T-helper 17 cell (primary cell): ENCODE data around the gene MRPL57. TPM values are rescaled to one million over a fixed set of nuclear protein-coding genes. Genes with fewer than 3 reads are reported as not detected.
"Not testable (repeated sequence)": the region's sequence is repeated elsewhere in the genome, so short reads cannot be mapped to it uniquely, and the experiment has no call there.

Experiments used
- ATAC-seq: fragments of 150-1000 bp; cut with Tn5 transposase; 2 replicates; pipeline ENCODE4 v1.10.0; 2021; ENCODE audit warnings: mild to moderate bottlenecking, moderate library complexity
- DNase-seq, 3 donors: peaks; one replicate each; pipeline versions ENCODE4 v3.0.0 to v3.0.0-alpha.2; 2020 to 2021
- H3K9me3 ChIP-seq: one replicate; pipeline ENCODE4 v1.7.0; 2013; ENCODE audit warnings: low read length, mild to moderate bottlenecking; ENCODE audit not compliant: control insufficient read depth, poor library complexity, severe bottlenecking
- H3K27ac Mint-ChIP-seq: one replicate; pipeline ENCODE4 v1.8.0; 2022; ENCODE audit warnings: mild to moderate bottlenecking, moderate library complexity, mixed read lengths
- H3K27me3 Mint-ChIP-seq: one replicate; pipeline ENCODE4 v1.8.0; 2022; ENCODE audit warnings: mixed read lengths
- H3K36me3 Mint-ChIP-seq: one replicate; pipeline ENCODE4 v1.8.0; 2022; ENCODE audit warnings: low read depth, mixed read lengths
- H3K4me1 Mint-ChIP-seq: one replicate; pipeline ENCODE4 v1.8.0; 2022; ENCODE audit warnings: mild to moderate bottlenecking, mixed read lengths
- H3K4me3 Mint-ChIP-seq: one replicate; pipeline ENCODE4 v1.8.0; 2022; ENCODE audit warnings: mild to moderate bottlenecking, moderate library complexity, mixed read lengths
- total RNA-seq, 4 donors: library from RNA in 2 of 4; stranded (reverse) in 2 of 4; gene quantifications; one replicate each; pipeline ENCODE4 v1.2.3 and lab custom pipeline; 2022 to 2026

Gene MRPL57
- total RNA-seq, 2 donors from 2014 or later = 7.8 to 9.3 TPM

GRCh38 chr13:21152251-21152899 is 24.1 kb upstream of the MRPL57 start:
- no peak overlapping the region for H3K27ac Mint-ChIP-seq
- no peaks in the 10 kb centered on the region for H3K9me3 ChIP-seq
- no peak overlapping the region for H3K4me3 Mint-ChIP-seq
- DNase-seq (no peak), ATAC-seq (no peak)
- H3K36me3 Mint-ChIP-seq = peaks cover 6% of the 10 kb centered on the region
- peaks cover 8% of the 10 kb centered on the region for H3K4me1 Mint-ChIP-seq
- no peaks in the 10 kb centered on the region for H3K27me3 Mint-ChIP-seq

- Mint-ChIP-seq H3K27ac (no peak overlapping the region), H3K4me3 (no peak overlapping the region), H3K27me3 (no peaks in the 10 kb centered on the region), H3K36me3 (no peaks in the 10 kb centered on the region), H3K4me1 (no peaks in the 10 kb centered on the region)
- DNase-seq = no peak
- ATAC-seq = no peak
- H3K9me3 ChIP-seq = no peaks in the 10 kb centered on the region
These were observed 11.8 kb upstream of the MRPL57 start for GRCh38 chr13:21164631-21165030.

DNA sequence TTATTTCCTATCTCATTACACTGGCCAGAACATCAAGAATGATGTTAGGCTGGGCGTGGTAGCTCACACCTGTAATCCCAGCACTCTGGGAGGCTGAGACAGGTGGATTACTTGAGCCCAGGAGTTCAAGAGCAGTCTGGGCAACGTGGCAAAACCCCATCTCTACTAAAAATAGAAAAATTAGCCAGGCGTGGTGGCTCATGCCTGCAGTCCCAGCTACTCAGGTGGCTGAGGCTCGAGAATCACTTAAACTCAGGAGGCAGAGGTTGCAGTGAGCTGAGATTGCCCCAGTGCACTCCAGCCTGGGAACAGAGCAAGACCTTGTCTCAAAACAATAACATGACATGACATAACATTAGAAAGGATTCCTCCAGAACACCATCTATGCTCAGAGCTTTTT is 10.9 kb upstream of the MRPL57 start:
- not testable (repeated sequence) for H3K27ac Mint-ChIP-seq, H3K36me3 Mint-ChIP-seq, H3K4me3 Mint-ChIP-seq, H3K4me1 Mint-ChIP-seq, H3K9me3 ChIP-seq, H3K27me3 Mint-ChIP-seq, ATAC-seq, DNase-seq

DNA sequence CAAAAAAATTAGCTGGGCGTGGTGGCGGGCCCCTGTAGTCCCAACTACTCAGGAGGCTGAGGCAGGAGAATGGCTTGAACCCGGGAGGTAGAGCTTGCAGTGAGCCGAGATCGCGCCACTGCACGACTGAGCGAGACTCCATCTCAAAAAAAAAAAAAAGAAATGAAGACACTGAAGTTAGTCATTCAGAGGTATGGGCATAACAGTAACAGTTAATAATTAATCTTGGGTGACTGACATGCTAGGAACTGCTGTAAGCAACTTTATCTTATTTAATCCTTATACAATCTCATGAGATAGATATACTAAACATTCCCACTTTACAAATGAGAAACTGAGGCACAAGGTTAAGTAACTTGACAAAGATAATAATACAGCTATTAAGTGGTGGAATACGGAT is 5.0 kb upstream of the MRPL57 start:
- H3K27ac Mint-ChIP-seq = no peak overlapping the region
- H3K9me3 ChIP-seq = no peaks in the 10 kb centered on the region
- H3K36me3 Mint-ChIP-seq = no peaks in the 10 kb centered on the region
- ATAC-seq = no peak
- H3K27me3 Mint-ChIP-seq = no peaks in the 10 kb centered on the region
- no peak for DNase-seq
- H3K4me3 Mint-ChIP-seq = no peak overlapping the region
- H3K4me1 Mint-ChIP-seq = peaks cover 2% of the 10 kb centered on the region

- H3K4me1 Mint-ChIP-seq, ATAC-seq, H3K27ac Mint-ChIP-seq, H3K36me3 Mint-ChIP-seq, H3K9me3 ChIP-seq, H3K27me3 Mint-ChIP-seq, H3K4me3 Mint-ChIP-seq, DNase-seq: not testable (repeated sequence)
These were observed 2.7 kb upstream of the MRPL57 start for GRCh38 chr13:21173767-21174166.

GRCh38 chr13:21175656-21176214 is 723 bp upstream of the MRPL57 start:
- DNase-seq = no peak
- H3K4me3 Mint-ChIP-seq = peak overlapping the region; percentile 99
- H3K27me3 Mint-ChIP-seq = no peaks in the 10 kb centered on the region
- no peaks in the 10 kb centered on the region for H3K36me3 Mint-ChIP-seq
- peaks cover 8% of the 10 kb centered on the region for H3K4me1 Mint-ChIP-seq
- H3K9me3 ChIP-seq = no peaks in the 10 kb centered on the region
- peak overlapping the region; percentile 96 for H3K27ac Mint-ChIP-seq
- no peak for ATAC-seq

- no peaks in the 10 kb centered on the region for H3K27me3 Mint-ChIP-seq
- DNase-seq (peak in 1 of 3 donors; percentile 16), ATAC-seq (peak; percentile 46)
- H3K4me1 Mint-ChIP-seq = peaks cover 10% of the 10 kb centered on the region
- H3K27ac Mint-ChIP-seq = peak overlapping the region; percentile 96
- H3K4me3 Mint-ChIP-seq = peak overlapping the region; percentile 99
- no peaks in the 10 kb centered on the region for H3K36me3 Mint-ChIP-seq
- no peaks in the 10 kb centered on the region for H3K9me3 ChIP-seq
These were observed 475 bp downstream of the MRPL57 start for GRCh38 chr13:21176982-21177284.

- DNase-seq = no peak
These were observed 5.2 kb downstream of the MRPL57 start for GRCh38 chr13:21181671-21182070.

GRCh38 chr13:21186410-21186809 is 10.0 kb downstream of the MRPL57 start:
- not testable (repeated sequence) for H3K9me3 ChIP-seq, H3K27ac Mint-ChIP-seq, DNase-seq, ATAC-seq, H3K36me3 Mint-ChIP-seq, H3K4me3 Mint-ChIP-seq, H3K27me3 Mint-ChIP-seq, H3K4me1 Mint-ChIP-seq

More at GRCh38 chr13:21181671-21182070, 5.2 kb downstream of the MRPL57 start:
- H3K9me3 ChIP-seq = no peaks in the 10 kb centered on the region
- Mint-ChIP-seq H3K36me3 (no peaks in the 10 kb centered on the region), H3K27me3 (no peaks in the 10 kb centered on the region), H3K27ac (no peak overlapping the region), H3K4me3 (no peak overlapping the region), H3K4me1 (peaks cover 9% of the 10 kb centered on the region)
- ATAC-seq = no peak

DNA sequence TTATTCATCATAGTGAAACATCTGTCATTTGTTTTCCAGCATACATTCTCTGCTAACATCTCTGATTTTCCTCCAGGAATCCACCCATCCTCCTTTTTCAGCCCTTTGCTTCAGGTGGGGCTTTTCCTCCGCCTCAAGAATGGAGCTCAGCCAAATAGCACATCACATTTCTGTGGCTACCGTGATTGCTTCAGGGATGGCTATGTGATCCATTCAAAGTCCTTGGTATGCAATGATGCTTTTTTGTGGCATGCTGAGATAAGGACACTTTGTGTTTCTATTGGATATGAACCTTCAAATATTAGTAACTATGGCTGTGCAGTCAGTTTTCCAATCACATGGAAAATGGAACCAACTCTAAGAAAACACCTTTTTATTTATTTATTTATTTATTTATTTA is 18.3 kb downstream of the MRPL57 start:
- not testable (repeated sequence) for H3K4me1 Mint-ChIP-seq, ATAC-seq, H3K9me3 ChIP-seq, H3K27ac Mint-ChIP-seq, DNase-seq, H3K4me3 Mint-ChIP-seq, H3K36me3 Mint-ChIP-seq
- peaks cover 19% of the 10 kb centered on the region for H3K27me3 Mint-ChIP-seq

DNA sequence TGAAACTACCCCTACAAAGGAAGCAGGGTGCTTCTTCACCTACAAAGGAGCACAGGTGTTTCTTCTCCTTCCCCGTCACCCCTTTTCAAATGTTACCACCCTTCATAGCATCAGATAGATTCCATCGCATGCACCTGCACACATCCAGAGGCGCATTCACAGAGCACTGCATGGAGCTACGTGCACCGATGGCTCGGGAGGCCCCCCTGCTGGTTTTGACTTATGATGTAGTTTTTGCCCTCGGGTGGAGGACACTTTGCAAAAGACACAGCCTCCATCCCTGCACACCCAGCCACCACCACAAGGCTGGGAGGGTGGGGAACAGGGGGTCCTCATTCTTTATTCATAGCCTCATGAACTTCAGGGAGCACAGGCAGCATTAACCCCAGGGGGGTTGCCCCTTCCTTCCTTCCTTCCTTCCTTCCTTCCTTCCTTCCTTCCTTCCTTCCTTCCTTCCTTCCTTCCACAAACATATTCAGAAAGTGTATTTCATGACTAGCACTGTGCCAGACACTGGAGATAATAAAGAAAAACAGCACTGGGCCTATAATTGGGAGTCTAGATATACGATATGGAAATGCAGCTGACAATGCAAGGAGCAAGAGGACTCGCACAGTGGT is 21.3 kb downstream of the MRPL57 start:
- not testable (repeated sequence) for DNase-seq, H3K27ac Mint-ChIP-seq, H3K36me3 Mint-ChIP-seq, ATAC-seq, H3K9me3 ChIP-seq, H3K4me3 Mint-ChIP-seq, H3K4me1 Mint-ChIP-seq
- H3K27me3 Mint-ChIP-seq = peaks cover 27% of the 10 kb centered on the region

GRCh38 chr13:21198391-21198790 is 21.9 kb downstream of the MRPL57 start:
- H3K4me3 Mint-ChIP-seq, H3K9me3 ChIP-seq, ATAC-seq, H3K4me1 Mint-ChIP-seq, H3K36me3 Mint-ChIP-seq, DNase-seq, H3K27ac Mint-ChIP-seq: not testable (repeated sequence)
- peaks cover 30% of the 10 kb centered on the region for H3K27me3 Mint-ChIP-seq

DNA sequence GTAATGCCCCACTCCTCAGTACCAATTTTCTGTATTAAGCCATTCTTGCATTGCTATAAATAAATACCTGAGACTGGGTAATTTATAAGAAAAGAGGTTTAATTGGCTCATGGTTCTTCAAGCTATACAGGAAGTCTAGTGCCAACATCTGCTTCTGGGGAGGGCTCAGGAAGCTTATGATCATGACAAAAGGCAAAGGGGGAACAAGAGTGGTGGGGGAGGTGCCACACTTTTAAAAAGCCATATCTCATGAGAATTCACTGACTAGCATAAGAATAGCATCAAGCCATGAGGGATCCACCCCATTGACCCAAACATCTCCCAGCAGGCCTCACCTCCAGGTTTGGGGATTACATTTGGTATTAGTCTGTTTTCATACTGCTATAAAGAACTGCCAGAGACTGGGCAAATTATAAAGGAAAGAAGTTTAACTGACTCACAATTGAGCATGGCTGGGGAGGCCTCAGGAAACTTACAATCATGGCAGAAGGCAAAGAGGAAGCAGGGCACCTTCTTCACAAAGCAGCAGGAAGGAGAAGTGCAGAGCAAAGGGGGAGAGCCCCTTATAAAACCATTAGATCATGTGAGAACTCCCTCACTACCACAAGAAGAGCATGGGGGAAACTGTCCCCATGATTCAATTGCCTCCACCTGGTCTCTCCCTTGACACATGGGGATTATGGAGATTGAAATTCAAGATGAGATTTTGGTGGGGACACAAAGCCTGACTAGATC is 25.2 kb downstream of the MRPL57 start:
- H3K27me3 Mint-ChIP-seq = peaks cover 30% of the 10 kb centered on the region
- H3K4me1 Mint-ChIP-seq, DNase-seq, H3K36me3 Mint-ChIP-seq, H3K9me3 ChIP-seq, ATAC-seq, H3K4me3 Mint-ChIP-seq, H3K27ac Mint-ChIP-seq: not testable (repeated sequence)
